Breast epithelium (tissue), 4 donors: ENCODE data around the gene SLC48A1. TPM values are rescaled to one million over a fixed set of nuclear protein-coding genes. Genes with fewer than 3 reads are reported as not detected.
A peak's percentile ranks its signal among the peaks of the same experiment; 100 is the strongest.

ENCODE experiments used
- DNase-seq, 2 donors: peaks; one replicate each; pipeline ENCODE4 v3.0.0-alpha.2; 2019; ENCODE audit warnings: low spot score in 2 of 2
- H3K27ac ChIP-seq, 2 donors: fragments of 200-600 bp; sonication (generic) in 1 of 2; one replicate each; pipeline ENCODE4 v1.5.1; 2016 to 2019; ENCODE audit warnings: mild to moderate bottlenecking in 1 of 2
- H3K27me3 ChIP-seq, 2 donors: fragments of 200-600 bp; sonication (generic) in 1 of 2; one replicate each; pipeline versions ENCODE4 v1.5.1 to v1.6.0; 2017 to 2019; ENCODE audit warnings: control low read depth in 1 of 2, mild to moderate bottlenecking in 1 of 2
- H3K36me3 ChIP-seq: fragments of 200-600 bp; one replicate; pipeline ENCODE4 v1.5.1; 2019
- H3K4me1 ChIP-seq, 2 donors: fragments of 200-600 bp; sonication (generic); one replicate each; pipeline ENCODE4 v1.5.1; 2016 to 2019; ENCODE audit warnings: control low read depth in 1 of 2
- H3K4me3 ChIP-seq, 3 donors: fragments of 200-600 bp; sonication (generic); 1 replicate in 2 of 3; 2 replicates in 1 of 3; pipeline ENCODE4 v1.5.1; 2016 to 2019; ENCODE audit warnings: mild to moderate bottlenecking in 3 of 3, moderate library complexity in 2 of 3
- H3K9me3 ChIP-seq, 2 donors: fragments of 200-600 bp; sonication (generic) in 1 of 2; one replicate each; pipeline ENCODE4 v1.5.1; 2016 to 2019; ENCODE audit warnings: control low read depth in 1 of 2
- POLR2A ChIP-seq: fragments of 450-650 bp; IDR thresholded peaks from one replicate; pipeline ENCODE4 v1.6.1; 2016; ENCODE audit warnings: antibody characterized with exemption, mild to moderate bottlenecking, moderate library complexity
- POLR2AphosphoS5 ChIP-seq, 3 donors: sonication (generic); formaldehyde crosslinking; IDR thresholded peaks; one replicate each; pipeline ENCODE4 v1.6.1; 2017; ENCODE audit warnings: antibody characterized with exemption in 3 of 3
- intact Hi-C: fragments of 100-400 bp; cut with DNase I; formaldehyde crosslinking; loops from one replicate; pipeline ENCODE4 v1.15.1; 2023; ENCODE audit warnings: low total_unique reads
- total RNA-seq, 3 donors: library from RNA; depleted of rRNA; stranded (reverse); fragments of >200 nt; gene quantifications; one replicate each; pipeline ENCODE4 v1.1.0, GENCODE V29; 2016
- TF ChIP-seq, protein P1 (sequence below), 3 donors: fragments of 450-650 bp; IDR thresholded peaks; one replicate each; pipeline ENCODE4 v1.5.1; 2016 to 2017; ENCODE audit warnings: antibody characterized with exemption in 3 of 3, mild to moderate bottlenecking in 3 of 3, moderate library complexity in 3 of 3

Gene SLC48A1
- total RNA-seq, 3 donors from 2014 or later = 27.5 to 51.5 (median 30.6) TPM

DNA sequence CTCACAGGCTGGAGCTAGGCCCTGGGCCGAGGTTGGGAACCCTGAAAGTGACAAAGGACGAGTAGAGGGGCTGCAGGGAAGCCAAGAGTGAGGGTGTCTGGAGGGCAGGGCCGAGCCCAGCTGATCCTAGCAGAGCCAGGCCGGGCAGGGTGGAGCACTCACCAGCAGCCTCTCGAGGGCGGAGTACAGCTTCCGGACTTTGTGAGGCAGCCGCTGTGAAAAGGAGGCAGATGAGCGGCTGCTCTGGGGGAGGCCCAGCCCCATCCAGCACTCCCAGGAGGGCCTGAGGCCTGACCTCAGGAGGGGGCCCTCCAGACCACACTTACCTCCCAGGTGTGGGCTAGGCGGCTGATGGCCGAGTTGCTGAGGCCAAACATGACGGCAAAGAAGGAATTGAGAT, 33.1 kb upstream of the SLC48A1 start:
- Histone ChIP-seq H3K4me1 (peaks cover 13 to 29% of the 10 kb centered on the region in 2 donors), H3K36me3 (no peaks in the 10 kb centered on the region), H3K9me3 (no peaks in the 10 kb centered on the region), H3K4me3 (no peak overlapping the region), H3K27me3 (no peaks in the 10 kb centered on the region), H3K27ac (peak overlapping the region in 1 of 2 donors; percentile 62)
- intact Hi-C loops = loop anchor here (5.0 kb wide), 1 partner anchor 42 kb away; no protein-coding TSS in a partner anchor
- no peak for TF ChIP-seq POLR2AphosphoS5 (IDR thresholded peaks at IDR 0.05)
- no peak for TF ChIP-seq POLR2A
- TF ChIP-seq, protein P1, sequence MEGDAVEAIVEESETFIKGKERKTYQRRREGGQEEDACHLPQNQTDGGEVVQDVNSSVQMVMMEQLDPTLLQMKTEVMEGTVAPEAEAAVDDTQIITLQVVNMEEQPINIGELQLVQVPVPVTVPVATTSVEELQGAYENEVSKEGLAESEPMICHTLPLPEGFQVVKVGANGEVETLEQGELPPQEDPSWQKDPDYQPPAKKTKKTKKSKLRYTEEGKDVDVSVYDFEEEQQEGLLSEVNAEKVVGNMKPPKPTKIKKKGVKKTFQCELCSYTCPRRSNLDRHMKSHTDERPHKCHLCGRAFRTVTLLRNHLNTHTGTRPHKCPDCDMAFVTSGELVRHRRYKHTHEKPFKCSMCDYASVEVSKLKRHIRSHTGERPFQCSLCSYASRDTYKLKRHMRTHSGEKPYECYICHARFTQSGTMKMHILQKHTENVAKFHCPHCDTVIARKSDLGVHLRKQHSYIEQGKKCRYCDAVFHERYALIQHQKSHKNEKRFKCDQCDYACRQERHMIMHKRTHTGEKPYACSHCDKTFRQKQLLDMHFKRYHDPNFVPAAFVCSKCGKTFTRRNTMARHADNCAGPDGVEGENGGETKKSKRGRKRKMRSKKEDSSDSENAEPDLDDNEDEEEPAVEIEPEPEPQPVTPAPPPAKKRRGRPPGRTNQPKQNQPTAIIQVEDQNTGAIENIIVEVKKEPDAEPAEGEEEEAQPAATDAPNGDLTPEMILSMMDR (IDR thresholded peaks at IDR 0.05) = no peak
- no peak for DNase-seq

DNA sequence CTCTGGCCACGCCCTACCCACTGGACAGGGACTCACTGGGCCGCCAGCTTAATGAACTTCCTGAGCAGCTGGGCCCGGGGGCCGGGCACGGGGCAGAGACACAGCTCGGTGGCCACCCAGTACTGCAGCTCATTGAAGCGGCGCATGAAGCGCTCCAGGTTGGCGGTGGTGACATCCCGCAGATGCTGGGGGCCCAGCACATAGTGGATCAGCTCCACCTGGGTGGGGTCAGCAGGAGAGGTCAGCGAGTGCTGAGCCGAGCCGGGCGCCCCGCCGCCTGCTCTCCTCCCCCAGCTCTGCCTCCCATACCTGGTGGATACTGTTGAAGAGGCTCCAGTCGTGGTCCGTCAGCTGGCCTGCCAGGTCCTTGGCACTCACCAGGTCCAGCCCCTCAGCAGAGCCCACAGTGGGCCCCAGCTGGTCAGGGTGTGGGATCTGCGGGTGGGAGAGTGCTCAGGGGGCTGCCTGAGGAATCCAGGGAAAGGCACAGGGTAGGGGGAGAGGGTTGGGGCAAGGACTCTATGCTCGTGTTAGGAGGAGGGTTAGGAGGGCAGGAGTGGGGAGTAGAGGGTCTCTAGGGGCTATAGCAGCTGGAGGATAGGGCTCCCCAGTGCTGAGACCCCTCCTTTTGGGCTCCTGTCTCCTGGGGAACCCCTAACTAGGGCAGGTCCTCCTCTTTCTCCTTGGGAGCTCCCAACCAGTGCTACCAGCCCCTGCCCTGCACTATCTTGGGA, 32.3 kb upstream of the SLC48A1 start:
- Histone ChIP-seq H3K27me3 (no peaks in the 10 kb centered on the region), H3K27ac (peak overlapping the region; percentile 11 to 62), H3K4me3 (no peak overlapping the region), H3K9me3 (no peaks in the 10 kb centered on the region), H3K36me3 (no peaks in the 10 kb centered on the region), H3K4me1 (peaks cover 12 to 26% of the 10 kb centered on the region in 2 donors)
- intact Hi-C loops = loop anchor here (5.0 kb wide), 1 partner anchor 42 kb away; no protein-coding TSS in a partner anchor
- DNase-seq = no peak
- TF ChIP-seq, protein P1 (IDR thresholded peaks at IDR 0.05) = no peak
- TF ChIP-seq POLR2AphosphoS5 (IDR thresholded peaks at IDR 0.05) = no peak
- no peak for TF ChIP-seq POLR2A

DNA sequence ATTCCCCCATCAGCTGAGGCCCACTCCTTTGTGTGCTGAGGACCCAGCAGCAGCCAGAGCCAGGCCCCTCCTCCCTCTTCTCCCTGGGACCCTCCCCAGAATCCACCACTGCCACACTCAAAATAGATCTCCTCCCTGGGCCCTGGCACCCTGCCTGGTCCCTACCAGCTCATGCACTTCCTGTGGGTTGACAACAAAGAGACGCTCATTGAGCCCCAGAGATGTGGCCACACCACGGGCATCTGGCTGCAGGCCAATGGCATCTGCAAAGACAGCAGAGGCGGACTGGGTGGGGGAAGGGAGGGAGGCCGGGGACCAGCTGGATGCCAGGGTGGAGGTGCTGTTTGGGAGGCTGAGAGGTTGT, 31.7 kb upstream of the SLC48A1 start:
- Histone ChIP-seq H3K4me1 (peaks cover 6 to 21% of the 10 kb centered on the region in 2 donors), H3K27me3 (no peaks in the 10 kb centered on the region), H3K4me3 (no peak overlapping the region), H3K36me3 (no peaks in the 10 kb centered on the region), H3K27ac (peak overlapping the region; percentile 11 to 62), H3K9me3 (no peaks in the 10 kb centered on the region)
- TF ChIP-seq POLR2A (no peak), POLR2AphosphoS5 (IDR thresholded peaks at IDR 0.05) (no peak)
- TF ChIP-seq, protein P1 (IDR thresholded peaks at IDR 0.05) = no peak
- DNase-seq = peak in 1 of 2 donors; percentile 85
- intact Hi-C loops = loop anchor here (5.0 kb wide), 1 partner anchor 41 kb away; no protein-coding TSS in a partner anchor

DNA sequence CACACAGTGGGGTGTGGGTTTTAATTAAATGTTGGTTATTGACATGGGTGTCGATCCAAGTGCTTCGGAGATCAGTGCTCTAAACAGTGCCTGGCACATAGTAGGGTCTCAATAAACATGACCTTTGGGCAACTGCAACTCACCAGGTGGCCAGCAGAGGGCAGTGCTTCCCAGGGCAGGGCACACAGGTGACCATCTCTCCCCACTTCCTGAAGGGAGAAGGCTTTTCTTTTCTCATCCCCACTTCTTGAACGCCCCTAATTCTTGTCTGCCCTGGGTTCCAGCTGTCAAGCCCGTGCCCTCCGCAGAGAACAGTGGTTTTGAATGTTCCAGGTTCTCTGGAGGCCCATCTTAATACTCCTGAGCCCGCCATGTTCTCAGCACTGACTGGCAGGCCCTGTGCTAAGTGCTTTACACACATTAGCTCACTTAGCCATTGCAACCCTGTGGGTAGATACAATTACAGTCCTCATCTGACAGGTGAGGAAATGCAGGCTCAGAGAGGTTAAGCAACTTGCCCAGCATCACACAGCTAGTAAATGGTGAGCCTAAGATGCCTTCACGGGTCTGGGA, 30.7 kb upstream of the SLC48A1 start:
- DNase-seq = peak in 1 of 2 donors; percentile 68
- TF ChIP-seq POLR2A (no peak), POLR2AphosphoS5 (IDR thresholded peaks at IDR 0.05) (peak in 1 of 3 donors; percentile 10)
- TF ChIP-seq, protein P1 (IDR thresholded peaks at IDR 0.05) = peak; percentile 93 to 99 (median 94)
- no peak overlapping the region for H3K27ac ChIP-seq
- peaks cover 0 to 17% of the 10 kb centered on the region in 2 donors for H3K4me1 ChIP-seq
- H3K36me3 ChIP-seq = no peaks in the 10 kb centered on the region
- H3K4me3 ChIP-seq = no peak overlapping the region
- H3K27me3 ChIP-seq = no peaks in the 10 kb centered on the region
- intact Hi-C loops = loop anchor here (5.0 kb wide), 1 partner anchor 40 kb away; no protein-coding TSS in a partner anchor
- H3K9me3 ChIP-seq = no peaks in the 10 kb centered on the region
